GM19025 (cell line): ENCODE measurements around the gene STARD5.

Source experiments
- ATAC-seq: cut with Tn5 transposase; IDR thresholded peaks from one replicate; pipeline ENCODE4 v1.9.1; 2021; ENCODE audit warnings: mild to moderate bottlenecking, low read depth, moderate library complexity; ENCODE audit not compliant: unreplicated experiment

Gene STARD5

DNA sequence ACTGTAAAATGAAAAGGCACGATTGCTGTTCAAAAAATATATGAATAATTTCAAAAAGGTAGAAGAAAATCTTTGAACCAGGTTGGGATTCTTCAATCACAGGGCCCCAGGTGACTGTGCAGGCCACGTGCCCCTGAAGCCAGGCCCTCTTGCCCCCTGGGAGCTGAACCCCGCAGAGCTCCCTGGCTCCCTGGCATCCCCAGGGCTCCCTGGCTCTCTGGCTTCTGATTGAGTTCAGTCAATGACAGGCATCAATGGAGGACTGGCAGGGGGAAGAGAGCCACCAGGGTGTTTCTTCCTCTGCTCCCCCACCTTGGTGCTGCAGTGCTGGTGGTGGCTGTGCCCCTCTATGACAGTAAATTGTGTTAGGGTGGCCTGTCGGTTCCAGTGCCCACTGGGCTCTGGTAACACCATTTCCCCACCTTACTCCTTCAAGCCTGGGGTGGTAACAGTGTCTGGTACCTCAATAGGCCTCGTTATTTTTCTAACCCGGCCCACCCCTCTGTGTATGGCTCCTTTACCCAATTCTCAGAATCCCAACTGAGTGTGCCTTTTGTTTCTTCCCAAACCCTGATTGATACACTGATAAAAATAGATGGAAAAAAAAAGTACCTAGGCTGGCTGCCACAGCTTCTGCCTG is 62.6 kb downstream of the STARD5 start:
- no peak for ATAC-seq

DNA sequence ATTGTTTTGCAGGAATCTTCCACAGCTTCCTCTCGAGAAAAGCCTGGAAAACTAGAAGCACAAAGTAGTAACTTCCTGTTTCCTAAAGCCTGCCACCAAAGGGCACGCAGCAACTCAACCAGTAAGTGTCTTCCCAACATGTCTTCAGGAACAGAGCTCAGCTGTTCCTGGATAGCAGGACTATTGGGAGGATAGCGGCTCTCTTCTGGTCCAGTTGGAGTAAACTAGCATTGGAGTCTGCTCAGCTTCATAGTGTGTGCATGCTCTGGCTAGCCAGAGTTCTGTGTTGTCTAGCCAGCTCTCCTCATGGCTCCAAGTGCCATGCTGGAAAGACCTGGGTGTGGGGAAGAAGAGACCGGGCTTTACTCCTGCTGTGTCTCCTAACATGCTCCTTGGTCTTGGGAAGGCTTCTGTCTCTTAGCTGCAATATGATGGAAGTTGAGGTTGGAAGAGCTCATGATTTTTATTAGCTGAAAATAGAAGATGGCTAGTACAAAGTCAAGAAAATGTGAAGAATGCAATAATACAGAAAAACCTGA is 64.1 kb downstream of the STARD5 start:
- no peak for ATAC-seq
